Activated CD8-positive, alpha-beta T cell treated with anti-CD3 and anti-CD28 coated beads for 36 hours (primary cell): ENCODE data around the gene ZCCHC17. TPM values are rescaled to one million over a fixed set of nuclear protein-coding genes. Genes with fewer than 3 reads are reported as not detected.
"Not testable (repeated sequence)": the region's sequence is repeated elsewhere in the genome, so short reads cannot be mapped to it uniquely, and the experiment has no call there.

Source experiments
- ATAC-seq: fragments of 200-7000 bp; cut with Tn5 transposase; one replicate; pipeline ENCODE4 v1.10.0; 2021; ENCODE audit warnings: mild to moderate bottlenecking, moderate library complexity
- CTCF ChIA-PET: fragments of 350-600 bp; sonication (Branson Sonifier 250); formaldehyde crosslinking; loops from one replicate; lab custom pipeline; 2021; ENCODE audit warnings: antibody characterized with exemption; lab: Charles Lee
- POLR2A ChIA-PET: fragments of 350-600 bp; sonication (Branson Sonifier 250); formaldehyde crosslinking; loops from one replicate; lab custom pipeline; 2021; ENCODE audit warnings: antibody characterized with exemption; lab: Charles Lee
- DNase-seq: peaks from one replicate; pipeline ENCODE4 v3.0.0-alpha.2; 2020
- H3K27ac Mint-ChIP-seq: one replicate; pipeline ENCODE4 v1.8.0; 2021; ENCODE audit warnings: mild to moderate bottlenecking, mixed read lengths
- H3K27me3 Mint-ChIP-seq: one replicate; pipeline ENCODE4 v1.8.0; 2021; ENCODE audit warnings: mixed read lengths
- H3K36me3 Mint-ChIP-seq: one replicate; pipeline ENCODE4 v1.8.0; 2021; ENCODE audit warnings: low read depth, mixed read lengths
- H3K4me1 Mint-ChIP-seq: one replicate; pipeline ENCODE4 v1.8.0; 2021; ENCODE audit warnings: low read depth, mixed read lengths
- H3K4me3 Mint-ChIP-seq: one replicate; pipeline ENCODE4 v1.8.0; 2021; ENCODE audit warnings: mild to moderate bottlenecking, moderate library complexity, mixed read lengths
- H3K9me3 Mint-ChIP-seq: one replicate; pipeline ENCODE4 v1.8.0; 2021; ENCODE audit warnings: mixed read lengths
- intact Hi-C: fragments of 100-400 bp; cut with micrococcal nuclease; formaldehyde crosslinking; loops from one replicate; pipeline ENCODE4 v1.10.0; 2022
- total RNA-seq, 2 experiments: library from RNA; stranded (reverse); gene quantifications; one replicate each; pipeline ENCODE4 v1.2.3, GENCODE V29; 2021
- TF ChIP-seq, protein P1 (sequence below): fragments of 200-600 bp; IDR thresholded peaks from one replicate; pipeline ENCODE4 v1.8.0; 2022; ENCODE audit warnings: antibody characterized with exemption, mild to moderate bottlenecking

Gene ZCCHC17
- total RNA-seq, 2 experiments from 2014 or later: 27.2 to 28.7 TPM

DNA sequence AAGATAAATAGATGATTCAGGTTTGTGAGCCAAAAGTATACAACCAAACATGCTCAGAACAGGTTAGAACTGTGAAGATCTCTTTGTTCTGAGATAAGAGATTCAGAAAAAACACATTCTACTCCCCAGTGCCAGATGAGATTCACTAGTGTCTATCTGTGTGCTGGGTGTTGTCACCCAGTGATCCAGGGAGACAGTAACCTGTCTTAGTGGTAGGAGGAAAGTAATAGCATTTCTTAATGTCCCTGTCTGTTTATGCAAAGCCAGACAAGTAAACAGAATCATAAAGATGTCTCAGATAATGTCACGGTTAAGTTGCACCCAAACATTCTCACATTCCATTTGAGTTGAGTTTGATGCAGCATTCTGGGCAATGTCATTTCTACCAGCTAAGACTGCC, 38.3 kb upstream of the ZCCHC17 start:
- Mint-ChIP-seq H3K27ac (no peak overlapping the region), H3K4me1 (no peaks in the 10 kb centered on the region), H3K9me3 (no peaks in the 10 kb centered on the region), H3K27me3 (no peaks in the 10 kb centered on the region), H3K4me3 (no peak overlapping the region), H3K36me3 (peaks cover 36% of the 10 kb centered on the region)
- CTCF ChIA-PET: no interaction called here
- TF ChIP-seq, protein P1, sequence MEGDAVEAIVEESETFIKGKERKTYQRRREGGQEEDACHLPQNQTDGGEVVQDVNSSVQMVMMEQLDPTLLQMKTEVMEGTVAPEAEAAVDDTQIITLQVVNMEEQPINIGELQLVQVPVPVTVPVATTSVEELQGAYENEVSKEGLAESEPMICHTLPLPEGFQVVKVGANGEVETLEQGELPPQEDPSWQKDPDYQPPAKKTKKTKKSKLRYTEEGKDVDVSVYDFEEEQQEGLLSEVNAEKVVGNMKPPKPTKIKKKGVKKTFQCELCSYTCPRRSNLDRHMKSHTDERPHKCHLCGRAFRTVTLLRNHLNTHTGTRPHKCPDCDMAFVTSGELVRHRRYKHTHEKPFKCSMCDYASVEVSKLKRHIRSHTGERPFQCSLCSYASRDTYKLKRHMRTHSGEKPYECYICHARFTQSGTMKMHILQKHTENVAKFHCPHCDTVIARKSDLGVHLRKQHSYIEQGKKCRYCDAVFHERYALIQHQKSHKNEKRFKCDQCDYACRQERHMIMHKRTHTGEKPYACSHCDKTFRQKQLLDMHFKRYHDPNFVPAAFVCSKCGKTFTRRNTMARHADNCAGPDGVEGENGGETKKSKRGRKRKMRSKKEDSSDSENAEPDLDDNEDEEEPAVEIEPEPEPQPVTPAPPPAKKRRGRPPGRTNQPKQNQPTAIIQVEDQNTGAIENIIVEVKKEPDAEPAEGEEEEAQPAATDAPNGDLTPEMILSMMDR: no peak
- no peak for DNase-seq
- POLR2A ChIA-PET: no interaction called here
- intact Hi-C loops: no loop called here
- ATAC-seq: no peak

DNA sequence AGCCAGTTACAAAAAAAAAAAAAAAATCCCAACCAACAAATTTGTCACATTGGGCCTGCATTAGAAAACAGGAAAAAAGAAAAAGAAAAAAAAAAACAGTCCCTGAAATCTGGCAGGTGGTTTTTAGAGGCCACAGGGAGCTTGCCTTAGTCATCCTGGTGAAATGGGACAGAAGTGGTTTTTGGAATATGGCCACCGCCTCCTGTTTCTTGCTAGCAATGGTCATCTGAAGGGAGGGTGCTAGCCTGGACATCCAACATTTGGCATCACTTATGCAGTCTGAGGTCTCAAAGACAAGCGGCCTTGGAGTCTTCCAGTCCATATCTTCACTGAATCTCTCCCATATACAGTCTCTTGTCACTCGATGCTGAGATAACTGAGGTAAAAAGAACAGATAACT, 37.1 kb upstream of the ZCCHC17 start:
- ChIA-PET POLR2A (interaction anchor here (1.4 kb wide), 1 partner anchor 36 kb away, joined by 3 read pairs; no protein-coding TSS in a partner anchor), CTCF (interaction anchor here (0.7 kb wide), 1 partner anchor 98 kb away, joined by 4 read pairs; no protein-coding TSS in a partner anchor)
- DNase-seq (no peak), ATAC-seq (no peak)
- Mint-ChIP-seq H3K9me3 (no peaks in the 10 kb centered on the region), H3K27me3 (no peaks in the 10 kb centered on the region), H3K4me1 (no peaks in the 10 kb centered on the region), H3K27ac (no peak overlapping the region), H3K4me3 (no peak overlapping the region), H3K36me3 (peaks cover 40% of the 10 kb centered on the region)
- TF ChIP-seq, protein P1: no peak
- intact Hi-C loops: no loop called here

DNA sequence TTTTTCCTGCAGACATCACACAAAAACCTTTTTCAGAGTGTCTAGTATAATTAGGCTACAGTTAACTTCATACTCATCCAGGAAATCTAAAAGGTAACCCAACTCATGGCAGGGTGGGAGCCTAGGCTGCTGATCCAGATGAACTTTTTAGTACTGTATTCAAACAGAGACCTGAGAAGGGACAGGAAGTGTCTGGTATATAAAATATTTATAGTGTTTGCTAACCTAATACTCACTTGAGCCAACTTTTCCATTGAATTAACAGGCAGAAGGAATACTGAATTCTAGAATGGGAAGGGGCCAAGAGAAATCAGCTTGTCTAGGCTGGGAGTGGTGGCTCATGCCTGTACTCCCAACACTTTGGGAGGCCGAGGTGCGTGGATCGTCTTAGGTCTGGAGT, 34.9 kb upstream of the ZCCHC17 start:
- Mint-ChIP-seq H3K36me3 (peaks cover 51% of the 10 kb centered on the region), H3K27me3 (no peaks in the 10 kb centered on the region), H3K4me1 (no peaks in the 10 kb centered on the region), H3K4me3 (no peak overlapping the region), H3K27ac (no peak overlapping the region), H3K9me3 (no peaks in the 10 kb centered on the region)
- intact Hi-C loops: no loop called here
- ChIA-PET CTCF (interaction anchor here (1.0 to 1.4 kb wide), 3 partner anchors 35 to 80 kb away, joined by 3 read pairs; partner anchors contain the start of genes SNRNP40 and ZCCHC17), POLR2A (no interaction called here)
- TF ChIP-seq, protein P1: no peak
- DNase-seq (no peak), ATAC-seq (no peak)

DNA sequence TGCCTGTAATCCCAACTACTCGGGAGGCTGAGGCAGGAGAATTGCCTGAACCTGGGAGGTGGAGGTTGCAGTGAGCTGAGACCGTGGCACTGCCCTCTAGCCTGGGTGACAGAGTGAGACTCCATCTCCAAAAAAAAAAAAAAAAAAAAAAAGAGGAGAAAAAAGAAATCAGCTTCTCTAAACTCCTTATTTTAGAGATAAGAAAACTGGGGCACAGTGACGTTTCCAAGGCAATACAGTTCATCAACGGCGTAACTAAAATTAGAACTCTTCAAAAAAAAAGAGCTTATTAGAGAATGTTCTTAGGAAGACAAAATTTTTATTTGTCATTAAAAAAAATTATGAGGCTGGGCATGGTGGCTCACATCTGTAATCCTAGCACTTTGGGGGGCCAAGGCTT, 34.4 kb upstream of the ZCCHC17 start:
- H3K27me3 Mint-ChIP-seq, DNase-seq, H3K4me1 Mint-ChIP-seq, H3K4me3 Mint-ChIP-seq, intact Hi-C loops, ATAC-seq, H3K9me3 Mint-ChIP-seq, H3K27ac Mint-ChIP-seq: not testable (repeated sequence)
- peaks cover 52% of the 10 kb centered on the region for H3K36me3 Mint-ChIP-seq
- CTCF ChIA-PET: interaction anchor here (0.7 to 1.4 kb wide), 2 partner anchors 81 to 286 kb away, joined by 3 read pairs; no protein-coding TSS in a partner anchor
- POLR2A ChIA-PET: interaction anchor here (1.2 kb wide), 2 partner anchors 9 to 34 kb away, joined by 3 read pairs; partner anchors contain the start of genes SNRNP40 and ZCCHC17

DNA sequence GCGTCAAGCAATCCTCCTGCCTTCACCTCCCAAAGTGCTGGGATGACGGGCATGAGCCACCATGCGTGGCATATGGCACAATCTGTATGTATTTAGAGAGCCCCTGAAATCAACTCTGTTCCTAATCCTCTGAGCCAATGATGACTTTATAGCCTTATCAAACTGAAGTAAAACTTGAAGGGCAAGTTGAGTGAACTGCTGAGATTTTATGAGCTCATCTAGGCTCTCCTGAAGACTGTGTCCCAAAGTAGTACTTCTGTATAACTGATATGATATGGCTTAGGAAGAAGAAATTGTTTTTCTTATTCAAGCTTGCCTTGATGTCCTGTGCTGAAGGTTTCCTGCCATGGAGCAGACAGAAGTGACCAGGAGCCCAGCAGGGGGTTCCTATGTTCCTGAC, 33.4 kb upstream of the ZCCHC17 start:
- DNase-seq (no peak), ATAC-seq (no peak)
- Mint-ChIP-seq H3K27ac (no peak overlapping the region), H3K36me3 (peaks cover 49% of the 10 kb centered on the region), H3K27me3 (no peaks in the 10 kb centered on the region), H3K9me3 (no peaks in the 10 kb centered on the region), H3K4me3 (no peak overlapping the region), H3K4me1 (no peaks in the 10 kb centered on the region)
- TF ChIP-seq, protein P1: no peak
- POLR2A ChIA-PET: interaction anchor here (0.8 to 1.2 kb wide), 4 partner anchors 8 to 33 kb away, joined by 3 to 4 read pairs (median 3); partner anchors contain the start of genes SNRNP40 and ZCCHC17
- CTCF ChIA-PET: interaction anchor here (0.8 to 1.3 kb wide), 3 partner anchors 12 to 131 kb away, joined by 3 read pairs; no protein-coding TSS in a partner anchor
- intact Hi-C loops: no loop called here
